GM19463 (cell line): ENCODE measurements around the gene LIMA1.
"Not testable (repeated sequence)": the region's sequence is repeated elsewhere in the genome, so short reads cannot be mapped to it uniquely, and the experiment has no call there.

Experiments used
- ATAC-seq: cut with Tn5 transposase; IDR thresholded peaks from one replicate; pipeline ENCODE4 v1.9.1; 2021; ENCODE audit warnings: mild to moderate bottlenecking, moderate library complexity; ENCODE audit not compliant: unreplicated experiment

The LIMA1 gene

DNA sequence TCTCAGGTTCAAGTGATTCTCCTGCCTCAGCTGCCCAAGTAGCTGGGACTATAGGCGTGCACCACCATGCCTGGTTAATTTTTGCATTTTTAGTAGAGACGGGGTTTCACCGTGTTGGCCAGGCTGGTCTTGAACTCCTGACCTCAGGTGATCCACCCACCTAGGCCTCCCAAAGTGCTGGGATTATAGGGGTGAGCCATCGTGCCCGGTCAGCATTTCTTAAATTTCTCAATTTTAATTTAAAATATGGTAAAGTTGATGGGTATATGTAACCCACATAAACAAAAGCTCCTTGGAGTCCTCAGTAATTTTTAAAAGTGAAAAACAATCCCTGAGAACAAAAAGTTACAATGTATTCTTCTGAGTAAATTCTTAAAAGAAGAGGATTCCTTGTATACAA, 128.4 kb downstream of the LIMA1 start:
- ATAC-seq: not testable (repeated sequence)

GRCh38 chr12:50151047-50151687, 132.2 kb downstream of the LIMA1 start:
- no peak for ATAC-seq

- no peak for ATAC-seq
These were observed 134.0 kb downstream of the LIMA1 start for GRCh38 chr12:50149311-50149710.

DNA sequence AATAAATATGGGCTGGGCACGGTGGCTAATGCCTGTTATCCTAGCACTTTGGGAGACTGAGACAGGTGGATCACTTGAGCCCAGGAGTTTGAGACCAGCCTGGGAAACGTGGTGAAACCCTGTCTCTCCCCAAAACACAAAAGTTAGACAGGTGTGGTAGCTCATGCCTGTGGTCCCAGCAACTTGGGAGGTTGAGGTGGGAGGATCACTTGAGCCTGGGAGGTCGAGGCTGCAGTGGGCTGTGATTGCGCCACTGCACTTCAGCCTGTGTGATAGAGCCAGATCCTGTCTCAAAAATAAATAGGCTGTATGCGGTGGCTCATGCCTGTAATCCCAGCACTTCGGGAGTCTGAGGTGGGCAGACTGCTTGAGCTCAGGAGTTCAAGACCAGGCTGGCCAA, 135.3 kb downstream of the LIMA1 start:
- ATAC-seq: not testable (repeated sequence)

DNA sequence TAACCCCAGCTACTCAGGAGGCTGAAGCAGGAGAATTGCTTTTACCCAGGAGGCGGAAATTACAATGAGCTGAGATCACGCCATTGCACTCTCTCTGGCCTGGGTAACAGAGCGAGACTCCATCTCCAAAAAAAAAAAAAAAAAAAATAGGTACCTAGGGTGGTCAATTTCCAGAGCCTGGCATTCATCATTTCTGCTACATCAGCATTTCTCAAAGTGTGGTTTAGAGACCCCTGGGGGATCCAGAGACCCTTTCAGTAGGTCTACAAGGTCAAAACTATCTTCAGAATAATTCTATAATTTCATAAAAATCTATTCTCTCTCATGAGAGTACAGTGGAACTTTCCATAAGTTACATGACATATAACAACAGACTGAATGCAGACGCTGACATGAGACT, 136.0 kb downstream of the LIMA1 start:
- no peak for ATAC-seq

DNA sequence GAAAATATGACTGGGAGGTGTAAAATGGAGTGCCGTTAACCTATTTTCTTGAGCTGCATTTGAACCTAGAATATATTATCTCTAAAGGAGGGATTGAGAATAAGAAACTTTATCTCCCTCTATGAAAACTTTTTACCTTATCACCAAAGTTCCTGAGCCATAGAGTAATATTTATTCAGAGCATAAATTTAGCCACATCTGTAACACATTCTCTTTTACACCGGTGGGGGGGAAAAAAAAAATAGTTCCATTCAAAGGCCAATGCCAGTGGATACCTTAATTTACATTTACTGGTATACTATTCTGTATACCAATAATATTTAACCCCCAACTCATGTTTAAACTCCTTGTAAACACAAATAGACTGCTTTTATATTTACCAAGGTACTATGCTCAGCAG, 137.9 kb downstream of the LIMA1 start:
- ATAC-seq: no peak

DNA sequence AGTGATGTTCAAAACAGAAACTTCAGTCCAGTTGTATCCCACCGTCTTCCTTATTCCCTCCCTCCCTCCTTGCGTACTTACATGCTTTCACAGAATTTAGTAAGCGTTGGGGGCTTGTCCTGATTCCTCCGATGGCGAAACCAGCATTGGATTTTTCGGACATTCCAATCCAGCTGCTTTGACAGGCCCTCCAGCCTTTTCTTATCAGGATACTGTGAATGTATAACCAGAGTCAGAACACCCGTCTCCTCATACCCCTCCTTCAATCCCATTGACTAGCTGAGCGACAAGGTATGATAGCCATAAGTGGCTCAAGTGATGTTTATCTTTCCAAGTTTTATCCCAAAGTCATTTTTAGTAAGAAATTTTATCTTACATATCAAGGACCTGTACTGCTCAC, 140.3 kb downstream of the LIMA1 start:
- no peak for ATAC-seq

DNA sequence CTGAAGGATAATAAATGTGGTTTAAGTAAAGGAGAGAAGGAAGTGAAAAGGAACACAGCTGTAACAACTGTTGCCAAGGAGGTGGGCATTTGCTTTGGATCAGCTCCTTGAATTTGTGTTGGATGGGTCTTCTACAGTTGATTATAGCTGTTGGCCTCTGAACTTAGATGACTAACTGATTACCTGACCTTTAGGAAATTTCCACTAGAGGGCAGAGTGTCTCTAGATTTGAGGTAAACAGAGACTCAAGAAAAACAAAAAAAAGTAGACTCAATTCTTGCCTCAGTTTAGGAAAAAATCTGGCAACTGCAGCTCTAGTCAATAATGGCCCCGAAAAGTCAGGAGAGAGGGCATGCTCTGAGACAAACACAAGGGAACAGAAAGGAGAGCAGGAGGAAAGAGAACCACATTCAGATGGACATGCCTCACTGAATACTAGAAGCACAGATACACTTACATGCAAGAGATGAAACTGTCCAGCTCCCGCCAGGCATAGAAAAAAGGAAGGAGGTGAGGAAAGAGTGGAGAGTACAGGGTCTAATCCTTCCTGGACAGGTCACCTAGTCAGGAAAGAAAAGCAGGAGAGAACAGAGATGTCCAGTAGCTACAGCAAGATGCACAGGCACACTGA, 150.7 kb downstream of the LIMA1 start:
- no peak for ATAC-seq

DNA sequence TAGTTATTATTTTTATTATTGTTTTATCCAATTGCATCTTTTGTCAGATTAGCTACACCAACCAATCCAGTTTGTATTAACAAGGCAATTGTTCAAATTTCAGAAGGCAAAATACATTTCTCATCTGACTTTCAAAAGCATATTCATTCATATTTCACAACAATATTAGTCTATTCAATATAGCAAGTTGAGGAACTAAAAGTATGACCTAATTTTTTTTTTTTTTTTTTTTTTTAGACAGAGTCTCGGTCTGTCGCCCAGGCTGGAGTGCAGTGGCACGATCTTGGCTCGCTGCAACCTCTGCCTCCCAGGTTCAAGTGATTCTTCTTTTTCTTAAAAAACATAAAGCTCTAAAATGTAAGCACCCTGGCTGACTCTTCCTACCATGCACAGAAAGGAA, 154.0 kb downstream of the LIMA1 start:
- no peak for ATAC-seq

DNA sequence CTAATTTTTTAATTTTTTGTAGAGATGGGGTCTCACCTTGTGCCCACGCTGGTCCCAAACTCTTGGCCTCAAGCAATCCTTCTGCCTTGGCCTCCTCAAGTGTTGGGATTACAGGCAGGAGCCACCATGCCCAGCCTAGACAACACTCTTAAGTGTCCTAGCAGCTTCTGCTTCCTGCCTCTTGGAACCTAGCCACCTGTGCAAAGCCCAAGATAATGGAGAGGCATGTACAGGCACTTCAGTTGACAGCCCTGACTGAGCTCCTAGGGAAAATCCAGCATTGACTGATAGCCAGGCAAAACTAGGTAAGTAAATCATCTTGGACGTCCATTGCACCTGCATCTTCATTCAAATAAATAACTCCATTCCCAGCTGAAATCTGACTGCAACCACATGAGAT, 155.8 kb downstream of the LIMA1 start:
- no peak for ATAC-seq
